Endothelial cell of umbilical vein (primary cell): ENCODE results near the gene CAMTA1. TPM values are rescaled to one million over a fixed set of nuclear protein-coding genes. Genes with fewer than 3 reads are reported as not detected.

Source experiments
- BruUV-seq: library from RNA; stranded (reverse); fragments of 400-500 nt; replicated peaks from 2 replicates; lab custom pipeline; 2021; lab: Mats Ljungman, UMichigan
- CTCF ChIA-PET: fragments of 300-600, 350-600 bp; sonication (Branson Sonifier 250); formaldehyde crosslinking; loops from one replicate; lab custom pipeline; 2021; ENCODE audit warnings: antibody characterized with exemption, inconsistent platforms; lab: Charles Lee
- POLR2A ChIA-PET: fragments of 300-600, 350-600 bp; sonication (Branson Sonifier 250); formaldehyde crosslinking; loops from one replicate; lab custom pipeline; 2021; ENCODE audit warnings: antibody characterized with exemption, inconsistent platforms; lab: Charles Lee
- DNase-seq: peaks from one replicate; pipeline ENCODE4 v3.0.0-alpha.2; 2011; ENCODE audit warnings: low read depth, low spot score
- FAIRE-seq: peaks from 2 replicates; lab custom pipeline; 2011; peaks lifted over from hg19 to GRCh38; lab: Jason Lieb, UNC
- H2AFZ ChIP-seq: 2 replicates; pipeline ENCODE4 v1.6.0; 2012; ENCODE audit warnings: low read depth, low read length, control low read depth, inconsistent platforms
- H3K27ac ChIP-seq: 2 replicates; pipeline ENCODE4 v1.5.1; 2011; ENCODE audit warnings: low read depth, mild to moderate bottlenecking, control low read depth, low read length, moderate library complexity; ENCODE audit not compliant: insufficient read depth
- H3K27me3 ChIP-seq, 2 experiments: 2 replicates each; pipeline versions ENCODE4 v1.6.0 to v1.6.1; 2011; ENCODE audit warnings: low read length in 2 of 2, mixed read lengths in 1 of 2; ENCODE audit not compliant: control insufficient read depth in 2 of 2, insufficient read depth in 2 of 2
- H3K36me3 ChIP-seq, 2 experiments: 2 replicates in 1 of 2; 3 replicates in 1 of 2; pipeline ENCODE4 v1.5.1; 2011; ENCODE audit warnings: low read length in 2 of 2, mild to moderate bottlenecking in 1 of 2, moderate library complexity in 1 of 2; ENCODE audit not compliant: control insufficient read depth in 2 of 2, insufficient read depth in 2 of 2; ENCODE audit errors: extremely low read depth in 1 of 2
- H3K4me1 ChIP-seq: 3 replicates; pipeline ENCODE4 v1.5.1; 2011; ENCODE audit warnings: mild to moderate bottlenecking, low read length; ENCODE audit not compliant: control insufficient read depth, insufficient read depth; ENCODE audit errors: extremely low read depth
- H3K4me2 ChIP-seq: 2 replicates; pipeline ENCODE4 v1.6.1; 2011; ENCODE audit warnings: low read length, control low read depth, mixed read lengths; ENCODE audit not compliant: insufficient read depth
- H3K4me3 ChIP-seq, 3 experiments: fragments of 200-600 bp in 1 of 3; sonication (generic), shearing (Covaris generic) in 1 of 3; replicated peaks in 1 of 3; 2 replicates each; pipeline ENCODE4 v1.5.1; 2011 to 2016; ENCODE audit warnings: control low read depth in 3 of 3, low read length in 3 of 3, mild to moderate bottlenecking in 2 of 3, inconsistent platforms in 1 of 3, low read depth in 1 of 3, moderate library complexity in 1 of 3; ENCODE audit not compliant: insufficient read depth in 1 of 3
- H3K79me2 ChIP-seq: 2 replicates; pipeline ENCODE4 v1.6.0; 2012; ENCODE audit warnings: low read length, inconsistent platforms; ENCODE audit not compliant: control insufficient read depth, insufficient read depth
- H3K9ac ChIP-seq: replicated peaks from 2 replicates; pipeline ENCODE3; 2011; ENCODE audit warnings: low read length, control low read depth; ENCODE audit not compliant: insufficient read depth; ENCODE audit errors: extremely low read depth
- H3K9me1 ChIP-seq: replicated peaks from 3 replicates; pipeline ENCODE4 v1.6.0; 2011; ENCODE audit warnings: mild to moderate bottlenecking, low read length; ENCODE audit not compliant: control insufficient read depth, insufficient read depth; ENCODE audit errors: extremely low read depth
- H3K9me3 ChIP-seq: replicated peaks from 2 replicates; pipeline ENCODE4 v1.5.1; 2012; ENCODE audit warnings: low read length, inconsistent platforms; ENCODE audit not compliant: control insufficient read depth, insufficient read depth
- H4K20me1 ChIP-seq: replicated peaks from 2 replicates; pipeline ENCODE3; 2011; ENCODE audit warnings: mild to moderate bottlenecking, low read length; ENCODE audit not compliant: control insufficient read depth, insufficient read depth; ENCODE audit errors: extremely low read depth
- EZH2 ChIP-seq: IDR thresholded peaks from 2 replicates; pipeline ENCODE4 v1.6.1; 2012; ENCODE audit warnings: borderline replicate concordance, low read depth, mild to moderate bottlenecking, moderate library complexity, low read length, inconsistent platforms; ENCODE audit not compliant: severe bottlenecking
- FOS ChIP-seq: IDR thresholded peaks from 2 replicates; pipeline ENCODE4 v1.6.1; 2011; ENCODE audit warnings: mild to moderate bottlenecking, low read length, moderate library complexity, borderline replicate concordance; ENCODE audit not compliant: insufficient read depth
- GATA2 ChIP-seq: IDR thresholded peaks from 2 replicates; pipeline ENCODE4 v1.7.0; 2011; ENCODE audit warnings: low read depth, mild to moderate bottlenecking, moderate library complexity, mixed read lengths, low read length; ENCODE audit not compliant: insufficient read length, insufficient read depth
- JUN ChIP-seq: IDR thresholded peaks from 2 replicates; pipeline ENCODE4 v1.6.1; 2011; ENCODE audit warnings: borderline replicate concordance, low read depth; ENCODE audit not compliant: insufficient read length, insufficient read depth
- MYC ChIP-seq: IDR thresholded peaks from one replicate; pipeline ENCODE4 v1.6.1; 2011; ENCODE audit warnings: mild to moderate bottlenecking, low read depth, low read length
- POLR2A ChIP-seq: IDR thresholded peaks from 2 replicates; pipeline ENCODE4 v1.6.1; 2012; ENCODE audit warnings: low read depth, mild to moderate bottlenecking, control low read depth, low read length
- POLR2AphosphoS5 ChIP-seq: IDR thresholded peaks from 2 replicates; pipeline ENCODE4 v1.6.1; 2012; ENCODE audit warnings: low read depth, mild to moderate bottlenecking, control low read depth, low read length, moderate library complexity; ENCODE audit not compliant: insufficient read depth
- dilution Hi-C: fragments of 300-500 bp; cut with MboI; formaldehyde crosslinking; loops from one replicate; pipeline ENCODE4 v1.15.0; 2019; ENCODE audit warnings: low sequenced_read_pairs; ENCODE audit not compliant: extremely low pct_ligation_motif_present
- intact Hi-C: fragments of 100-400 bp; cut with micrococcal nuclease; formaldehyde crosslinking; loops from one replicate; pipeline ENCODE4 v1.10.0; 2022
- polyA plus RNA-seq, 4 experiments: library from polyadenylated mRNA; depleted of rRNA in 3 of 4; stranded (reverse) in 3 of 4; unstranded in 1 of 4; fragments of >200 nt; gene quantifications; 2 replicates each; pipeline versions ENCODE4 v1.2.1 to v1.2.3, GENCODE V29; 2011 to 2012; ENCODE audit warnings: missing spikeins in 1 of 4
- total RNA-seq: library from RNA; stranded (reverse); gene quantifications from 2 replicates; pipeline ENCODE4 v1.2.3, GENCODE V29; 2021
- TF ChIP-seq, protein P1 (sequence below): IDR thresholded peaks from 2 replicates; pipeline ENCODE4 v1.6.1; 2011; ENCODE audit not compliant: insufficient read depth, insufficient read length
- TF ChIP-seq, protein P2 (sequence below), 2 donors: IDR thresholded peaks; 1 replicate in 1 of 2; 2 replicates in 1 of 2; pipeline ENCODE4 v1.5.1; 2011; ENCODE audit warnings: low read length in 2 of 2, mild to moderate bottlenecking in 2 of 2, moderate library complexity in 2 of 2, control low read depth in 1 of 2, inconsistent platforms in 1 of 2, low read depth in 1 of 2; ENCODE audit not compliant: insufficient read depth in 1 of 2; ENCODE audit errors: extremely low read depth in 1 of 2

CAMTA1 gene
- total and polyA plus RNA-seq, 2 donors (not counting 3 experiments of a cell fraction or from before 2014, with no cell fraction given): 50.8 to 92.7 TPM

DNA sequence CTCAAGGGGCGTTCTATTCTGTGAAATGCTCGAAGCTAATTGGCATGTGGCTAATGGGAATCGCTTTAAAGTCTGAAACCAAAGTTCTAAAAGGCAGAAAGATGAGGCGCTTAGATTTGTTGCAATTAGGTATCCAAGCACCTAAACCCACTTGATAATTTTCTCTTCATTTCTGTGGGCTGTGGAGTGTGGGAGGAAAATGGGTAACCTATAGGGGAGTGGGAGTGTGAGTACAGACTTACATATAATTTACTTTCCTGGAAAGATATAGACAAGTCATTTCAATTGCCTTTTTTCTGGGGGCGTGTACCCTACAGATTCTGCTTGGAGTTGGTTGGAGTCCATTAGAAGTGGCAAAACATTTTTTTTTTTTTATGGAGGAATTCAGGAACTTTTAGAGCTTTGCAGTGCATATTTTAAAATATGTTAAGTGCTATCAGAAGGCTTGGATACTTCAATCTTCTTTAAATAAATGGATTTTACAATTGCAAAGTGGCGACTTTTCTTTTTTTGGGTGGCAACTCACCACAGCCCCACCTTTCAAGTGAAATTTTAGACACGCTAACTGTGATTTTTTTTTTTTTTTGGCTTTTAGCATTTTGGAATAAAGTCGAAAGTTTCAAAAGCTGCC, 254.5 kb downstream of the CAMTA1 start:
- no peak for TF ChIP-seq GATA2
- TF ChIP-seq POLR2AphosphoS5: no peak
- TF ChIP-seq, protein P1, sequence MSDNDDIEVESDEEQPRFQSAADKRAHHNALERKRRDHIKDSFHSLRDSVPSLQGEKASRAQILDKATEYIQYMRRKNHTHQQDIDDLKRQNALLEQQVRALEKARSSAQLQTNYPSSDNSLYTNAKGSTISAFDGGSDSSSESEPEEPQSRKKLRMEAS: no peak
- no peak for TF ChIP-seq POLR2A
- no peak for TF ChIP-seq EZH2
- no peak for TF ChIP-seq FOS
- no peak for TF ChIP-seq MYC
- TF ChIP-seq JUN: no peak
- TF ChIP-seq, protein P2, sequence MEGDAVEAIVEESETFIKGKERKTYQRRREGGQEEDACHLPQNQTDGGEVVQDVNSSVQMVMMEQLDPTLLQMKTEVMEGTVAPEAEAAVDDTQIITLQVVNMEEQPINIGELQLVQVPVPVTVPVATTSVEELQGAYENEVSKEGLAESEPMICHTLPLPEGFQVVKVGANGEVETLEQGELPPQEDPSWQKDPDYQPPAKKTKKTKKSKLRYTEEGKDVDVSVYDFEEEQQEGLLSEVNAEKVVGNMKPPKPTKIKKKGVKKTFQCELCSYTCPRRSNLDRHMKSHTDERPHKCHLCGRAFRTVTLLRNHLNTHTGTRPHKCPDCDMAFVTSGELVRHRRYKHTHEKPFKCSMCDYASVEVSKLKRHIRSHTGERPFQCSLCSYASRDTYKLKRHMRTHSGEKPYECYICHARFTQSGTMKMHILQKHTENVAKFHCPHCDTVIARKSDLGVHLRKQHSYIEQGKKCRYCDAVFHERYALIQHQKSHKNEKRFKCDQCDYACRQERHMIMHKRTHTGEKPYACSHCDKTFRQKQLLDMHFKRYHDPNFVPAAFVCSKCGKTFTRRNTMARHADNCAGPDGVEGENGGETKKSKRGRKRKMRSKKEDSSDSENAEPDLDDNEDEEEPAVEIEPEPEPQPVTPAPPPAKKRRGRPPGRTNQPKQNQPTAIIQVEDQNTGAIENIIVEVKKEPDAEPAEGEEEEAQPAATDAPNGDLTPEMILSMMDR (IDR thresholded peaks at IDR 0.05; ENCODE audit: extremely low read depth in 1 of 2, insufficient read depth in 1 of 2, low read depth in 1 of 2, low read length in 2 of 2): no peak
- Histone ChIP-seq H4K20me1 (no peaks in the 10 kb centered on the region), H3K9me3 (no peaks in the 10 kb centered on the region), H3K9ac (no peak overlapping the region), H3K4me2 (no peak overlapping the region), H3K27ac (no peak overlapping the region), H2AFZ (no peak overlapping the region), H3K9me1 (no peaks in the 10 kb centered on the region), H3K4me1 (no peaks in the 10 kb centered on the region), H3K36me3 (no peaks in the 10 kb centered on the region), H3K79me2 (no peaks in the 10 kb centered on the region), H3K4me3 (no peak overlapping the region), H3K27me3 (no peaks in the 10 kb centered on the region)
- CTCF ChIA-PET: interaction anchor here (1.3 to 6.8 kb wide), 2 partner anchors 31 to 608 kb away, joined by 4 to 89 read pairs; no protein-coding TSS in a partner anchor
- POLR2A ChIA-PET: no interaction called here
- dilution Hi-C loops (no loop called here), intact Hi-C loops (loop anchor here (10.0 kb wide), 1 partner anchor 75 kb away; no protein-coding TSS in a partner anchor)
- no TSS peak for BruUV-seq
- DNase-seq: no peak
- no peak for FAIRE-seq
